HCT116 (cell line): ENCODE results near the gene CTNNAL1. TPM values are rescaled to one million over a fixed set of nuclear protein-coding genes. Genes with fewer than 3 reads are reported as not detected.

Experiments used
- ATAC-seq: fragments of 200-7000 bp; cut with Tn5 transposase; 2 replicates; pipeline ENCODE4 v1.9.1; 2020; ENCODE audit warnings: mild to moderate bottlenecking, moderate library complexity
- BruUV-seq: library from RNA; stranded (reverse); fragments of 400-500 nt; replicated peaks from 2 replicates; lab custom pipeline; 2021; lab: Mats Ljungman, UMichigan
- CTCF ChIA-PET: fragments of 300-600 bp; sonication (Branson Sonifier 250); formaldehyde crosslinking; loops from one replicate; lab custom pipeline; 2021; ENCODE audit warnings: antibody characterized with exemption; lab: Charles Lee
- POLR2A ChIA-PET: fragments of 300-600, 350-600 bp; sonication (Branson Sonifier 250); formaldehyde crosslinking; loops from one replicate; lab custom pipeline; 2021; ENCODE audit warnings: antibody characterized with exemption; lab: Charles Lee
- RAD21 ChIA-PET, 2 experiments: fragments of 300-600 bp; sonication (Branson Sonifier 250); formaldehyde crosslinking; loops; one replicate each; lab custom pipeline; 2023; ENCODE audit warnings: low total read pairs in 2 of 2; ENCODE audit not compliant: uncharacterized antibody in 2 of 2, unreplicated experiment in 2 of 2, low non-redundant PET in 1 of 2; lab: Charles Lee
- DNase-seq: peaks from one replicate; pipeline ENCODE4 v3.0.0-alpha.2; 2010; ENCODE audit warnings: low read depth, low spot score
- H2AFZ ChIP-seq: fragments of 200-600 bp; shearing (Covaris generic), sonication (generic); 2 replicates; pipeline ENCODE4 v1.6.1; 2017; ENCODE audit warnings: low read depth, mixed run types, mixed read lengths, antibody characterized with exemption, low read length; ENCODE audit not compliant: poor library complexity, severe bottlenecking
- H3K27ac ChIP-seq: 2 replicates; pipeline ENCODE4 v1.5.1; 2012; ENCODE audit warnings: low read depth, low read length
- H3K27me3 ChIP-seq: fragments of 200-600 bp; sonication (generic); 2 replicates; pipeline ENCODE4 v1.6.1; 2016; ENCODE audit warnings: mixed run types, low read length, mixed read lengths; ENCODE audit not compliant: insufficient read depth
- H3K36me3 ChIP-seq, 2 experiments: fragments of 200-500 bp in 1 of 2; fragments of 200-600 bp in 1 of 2; sonication (Bioruptor generic) in 1 of 2; sonication (generic) in 1 of 2; 2 replicates each; pipeline versions ENCODE4 v1.5.1 to v1.6.1; 2014 to 2016; ENCODE audit warnings: low read length in 2 of 2, inconsistent platforms in 1 of 2, mixed read lengths in 1 of 2, mixed run types in 1 of 2; ENCODE audit not compliant: insufficient read depth in 2 of 2, control insufficient read depth in 1 of 2
- H3K4me1 ChIP-seq, 2 experiments: fragments of 200-600 bp in 1 of 2; sonication (generic) in 1 of 2; 2 replicates each; pipeline versions ENCODE4 v1.5.1 to v1.6.1; 2012 to 2017; ENCODE audit warnings: low read length in 2 of 2, inconsistent platforms in 1 of 2, mild to moderate bottlenecking in 1 of 2, mixed read lengths in 1 of 2, mixed run types in 1 of 2, moderate library complexity in 1 of 2; ENCODE audit not compliant: insufficient read depth in 2 of 2, control insufficient read depth in 1 of 2
- H3K4me2 ChIP-seq: fragments of 200-600 bp; sonication (generic); 2 replicates; pipeline ENCODE4 v1.6.1; 2017; ENCODE audit warnings: mixed run types, low read length, mixed read lengths
- H3K4me3 ChIP-seq, 2 experiments: fragments of 200-600 bp in 1 of 2; sonication (generic) in 1 of 2; replicated peaks in 1 of 2; 2 replicates each; pipeline ENCODE4 v1.5.1; 2011 to 2016; ENCODE audit warnings: low read length in 2 of 2, control low read depth in 1 of 2, low read depth in 1 of 2, mild to moderate bottlenecking in 1 of 2, mixed read lengths in 1 of 2, mixed run types in 1 of 2
- H3K79me2 ChIP-seq: fragments of 200-600 bp; sonication (generic); 2 replicates; pipeline ENCODE4 v1.6.1; 2017; ENCODE audit warnings: mild to moderate bottlenecking, mixed run types, low read length, moderate library complexity, mixed read lengths; ENCODE audit not compliant: insufficient read depth
- H3K9ac ChIP-seq: fragments of 200-600 bp; sonication (generic); 2 replicates; pipeline ENCODE4 v1.6.1; 2016; ENCODE audit warnings: low read length, mixed read lengths
- H3K9me2 ChIP-seq: fragments of 200-600 bp; sonication (generic), shearing (Covaris generic); 2 replicates; pipeline ENCODE4 v1.6.1; 2017; ENCODE audit warnings: mixed run types, mild to moderate bottlenecking, moderate library complexity; ENCODE audit not compliant: insufficient read depth
- H3K9me3 ChIP-seq, 2 experiments: fragments of 200-500 bp in 1 of 2; fragments of 200-600 bp in 1 of 2; sonication (Bioruptor generic) in 1 of 2; sonication (generic) in 1 of 2; 2 replicates each; pipeline ENCODE4 v1.6.1; 2014 to 2017; ENCODE audit warnings: low read length in 2 of 2, mixed read lengths in 2 of 2, inconsistent platforms in 1 of 2, low read depth in 1 of 2, mild to moderate bottlenecking in 1 of 2, mixed run types in 1 of 2, moderate library complexity in 1 of 2; ENCODE audit not compliant: control insufficient read depth in 1 of 2, insufficient read depth in 1 of 2
- H4K20me1 ChIP-seq: fragments of 200-600 bp; sonication (generic), shearing (Covaris generic); 2 replicates; pipeline ENCODE4 v1.6.1; 2017; ENCODE audit warnings: mixed run types, mild to moderate bottlenecking, moderate library complexity; ENCODE audit not compliant: insufficient read depth
- CBX3 ChIP-seq: IDR thresholded peaks from 2 replicates; pipeline ENCODE4 v1.6.1; 2012; ENCODE audit warnings: low read depth
- CEBPB ChIP-seq: IDR thresholded peaks from 2 replicates; pipeline ENCODE4 v1.6.1; 2012; ENCODE audit warnings: low read depth
- EGR1 ChIP-seq: IDR thresholded peaks from 2 replicates; pipeline ENCODE4 v1.6.1; 2012; ENCODE audit warnings: low read depth
- EZH2 ChIP-seq: fragments of 200-600 bp; sonication (generic); IDR thresholded peaks from 2 replicates; pipeline ENCODE4 v1.6.1; 2017; ENCODE audit warnings: antibody characterized with exemption, mixed run types
- EZH2phosphoT487 ChIP-seq: fragments of 200-600 bp; IDR thresholded peaks from 2 replicates; pipeline ENCODE4 v1.6.1; 2018; ENCODE audit warnings: antibody characterized with exemption, borderline replicate concordance
- JUND ChIP-seq: IDR thresholded peaks from 2 replicates; pipeline ENCODE4 v1.6.1; 2012
- POLR2A ChIP-seq: IDR thresholded peaks from 2 replicates; pipeline ENCODE4 v1.7.0; 2011; ENCODE audit warnings: borderline replicate concordance; ENCODE audit not compliant: insufficient read depth, insufficient read length; ENCODE audit errors: extremely low read depth
- POLR2AphosphoS5 ChIP-seq: IDR thresholded peaks from 2 replicates; pipeline ENCODE4 v1.6.1; 2011; ENCODE audit warnings: mild to moderate bottlenecking, low read depth, low read length, moderate library complexity
- RAD21 ChIP-seq: IDR thresholded peaks from 2 replicates; pipeline ENCODE4 v1.6.1; 2012; ENCODE audit warnings: low read depth, mild to moderate bottlenecking
- SIN3A ChIP-seq: IDR thresholded peaks from 2 replicates; pipeline ENCODE4 v1.6.1; 2012; ENCODE audit warnings: low read depth
- SP1 ChIP-seq: IDR thresholded peaks from 2 replicates; pipeline ENCODE4 v1.6.1; 2012; ENCODE audit warnings: low read depth
- SRF ChIP-seq: IDR thresholded peaks from 2 replicates; pipeline ENCODE4 v1.6.1; 2012; ENCODE audit warnings: low read depth
- TCF7L2 ChIP-seq: IDR thresholded peaks from 2 replicates; pipeline ENCODE4 v1.7.0; 2011; ENCODE audit warnings: borderline replicate concordance, inconsistent platforms; ENCODE audit not compliant: insufficient read depth, insufficient read length; ENCODE audit errors: extremely low read depth
- YY1 ChIP-seq: IDR thresholded peaks from 2 replicates; pipeline ENCODE4 v1.6.1; 2011; ENCODE audit warnings: low read length, low read depth, moderate library complexity, mild to moderate bottlenecking; ENCODE audit not compliant: insufficient replicate concordance; ENCODE audit errors: extremely low read depth
- ZFX ChIP-seq: fragments of 450-650 bp; IDR thresholded peaks from 2 replicates; pipeline ENCODE4 v1.6.1; 2017
- intact Hi-C: fragments of 100-400 bp; cut with micrococcal nuclease; formaldehyde crosslinking; loops from 2 replicates; pipeline ENCODE4 v1.10.0; 2022
- total RNA-seq: library from RNA; stranded (reverse); gene quantifications from one replicate; pipeline ENCODE4 v1.2.1, GENCODE V29; 2021; ENCODE audit not compliant: unreplicated experiment
- TF ChIP-seq, protein P1 (sequence below), 3 experiments: fragments of 200-600 bp in 1 of 3; sonication (generic) in 1 of 3; IDR thresholded peaks in 2 of 3; conservative IDR thresholded peaks in 1 of 3; 2 replicates each; pipeline ENCODE4 v1.5.1; 2012 to 2017; ENCODE audit warnings: low read depth in 2 of 3, low read length in 2 of 3, antibody characterized with exemption in 1 of 3, borderline replicate concordance in 1 of 3, control low read depth in 1 of 3, mild to moderate bottlenecking in 1 of 3, mixed read lengths in 1 of 3, mixed run types in 1 of 3, moderate library complexity in 1 of 3; ENCODE audit not compliant: insufficient read depth in 1 of 3
- TF ChIP-seq, protein P2 (sequence below): IDR thresholded peaks from 2 replicates; pipeline ENCODE4 v1.6.1; 2012
- TF ChIP-seq, protein P3 (sequence below): IDR thresholded peaks from 2 replicates; pipeline ENCODE4 v1.6.1; 2011; ENCODE audit warnings: mild to moderate bottlenecking, low read length, moderate library complexity; ENCODE audit not compliant: insufficient replicate concordance; ENCODE audit errors: extremely low read depth

The CTNNAL1 gene
- total RNA-seq, 1 experiment from 2014 or later: 87.2 TPM

DNA sequence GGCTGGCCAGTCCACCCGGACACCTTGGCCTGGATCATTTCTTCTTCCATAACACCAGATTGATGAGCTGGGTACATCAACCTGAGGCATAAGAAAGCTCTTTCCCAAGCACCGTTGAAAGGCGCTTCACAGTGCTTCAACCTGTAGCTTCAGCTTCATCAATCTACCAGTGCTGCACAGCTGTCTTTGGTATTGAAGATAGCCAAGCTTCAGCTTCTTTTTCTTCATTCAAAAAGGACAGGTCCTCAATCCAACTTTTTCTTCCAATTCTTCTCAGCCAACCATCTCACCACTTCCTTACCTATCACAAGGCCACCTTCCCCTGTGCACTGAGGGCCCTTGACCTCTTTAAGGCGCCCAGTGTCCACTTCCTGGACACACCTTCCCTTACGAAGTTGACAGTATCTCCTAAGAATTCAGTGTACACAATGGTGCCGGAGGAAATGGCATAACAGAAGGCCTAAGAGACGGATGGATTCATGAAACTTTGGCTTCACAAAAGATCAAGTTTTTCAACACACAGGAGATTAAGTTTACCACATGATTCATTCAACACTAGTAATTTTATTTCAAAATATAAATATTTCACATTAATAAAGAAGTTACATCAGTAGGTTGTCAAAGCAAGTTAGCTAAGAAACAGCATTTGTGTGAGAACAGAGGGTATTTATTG is 1.4 kb upstream of the CTNNAL1 start:
- TF ChIP-seq TCF7L2: no peak
- TF ChIP-seq, protein P1, sequence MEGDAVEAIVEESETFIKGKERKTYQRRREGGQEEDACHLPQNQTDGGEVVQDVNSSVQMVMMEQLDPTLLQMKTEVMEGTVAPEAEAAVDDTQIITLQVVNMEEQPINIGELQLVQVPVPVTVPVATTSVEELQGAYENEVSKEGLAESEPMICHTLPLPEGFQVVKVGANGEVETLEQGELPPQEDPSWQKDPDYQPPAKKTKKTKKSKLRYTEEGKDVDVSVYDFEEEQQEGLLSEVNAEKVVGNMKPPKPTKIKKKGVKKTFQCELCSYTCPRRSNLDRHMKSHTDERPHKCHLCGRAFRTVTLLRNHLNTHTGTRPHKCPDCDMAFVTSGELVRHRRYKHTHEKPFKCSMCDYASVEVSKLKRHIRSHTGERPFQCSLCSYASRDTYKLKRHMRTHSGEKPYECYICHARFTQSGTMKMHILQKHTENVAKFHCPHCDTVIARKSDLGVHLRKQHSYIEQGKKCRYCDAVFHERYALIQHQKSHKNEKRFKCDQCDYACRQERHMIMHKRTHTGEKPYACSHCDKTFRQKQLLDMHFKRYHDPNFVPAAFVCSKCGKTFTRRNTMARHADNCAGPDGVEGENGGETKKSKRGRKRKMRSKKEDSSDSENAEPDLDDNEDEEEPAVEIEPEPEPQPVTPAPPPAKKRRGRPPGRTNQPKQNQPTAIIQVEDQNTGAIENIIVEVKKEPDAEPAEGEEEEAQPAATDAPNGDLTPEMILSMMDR (IDR thresholded peaks at IDR 0.05 in 2 of 3, conservative IDR thresholded peaks at IDR 0.05 in 1 of 3; ENCODE audit: borderline replicate concordance in 1 of 3, insufficient read depth in 1 of 3, low read depth in 2 of 3, low read length in 2 of 3): no peak
- TF ChIP-seq YY1: no peak
- TF ChIP-seq CEBPB: no peak
- no peak for TF ChIP-seq EGR1
- no peak for TF ChIP-seq SP1
- TF ChIP-seq POLR2AphosphoS5: no peak
- TF ChIP-seq CBX3: no peak
- TF ChIP-seq RAD21: no peak
- TF ChIP-seq, protein P2, sequence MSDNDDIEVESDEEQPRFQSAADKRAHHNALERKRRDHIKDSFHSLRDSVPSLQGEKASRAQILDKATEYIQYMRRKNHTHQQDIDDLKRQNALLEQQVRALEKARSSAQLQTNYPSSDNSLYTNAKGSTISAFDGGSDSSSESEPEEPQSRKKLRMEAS: no peak
- TF ChIP-seq EZH2phosphoT487: no peak
- TF ChIP-seq JUND: no peak
- no peak for TF ChIP-seq SRF
- no peak for TF ChIP-seq EZH2
- TF ChIP-seq SIN3A: no peak
- no peak for TF ChIP-seq POLR2A
- TF ChIP-seq, protein P3, sequence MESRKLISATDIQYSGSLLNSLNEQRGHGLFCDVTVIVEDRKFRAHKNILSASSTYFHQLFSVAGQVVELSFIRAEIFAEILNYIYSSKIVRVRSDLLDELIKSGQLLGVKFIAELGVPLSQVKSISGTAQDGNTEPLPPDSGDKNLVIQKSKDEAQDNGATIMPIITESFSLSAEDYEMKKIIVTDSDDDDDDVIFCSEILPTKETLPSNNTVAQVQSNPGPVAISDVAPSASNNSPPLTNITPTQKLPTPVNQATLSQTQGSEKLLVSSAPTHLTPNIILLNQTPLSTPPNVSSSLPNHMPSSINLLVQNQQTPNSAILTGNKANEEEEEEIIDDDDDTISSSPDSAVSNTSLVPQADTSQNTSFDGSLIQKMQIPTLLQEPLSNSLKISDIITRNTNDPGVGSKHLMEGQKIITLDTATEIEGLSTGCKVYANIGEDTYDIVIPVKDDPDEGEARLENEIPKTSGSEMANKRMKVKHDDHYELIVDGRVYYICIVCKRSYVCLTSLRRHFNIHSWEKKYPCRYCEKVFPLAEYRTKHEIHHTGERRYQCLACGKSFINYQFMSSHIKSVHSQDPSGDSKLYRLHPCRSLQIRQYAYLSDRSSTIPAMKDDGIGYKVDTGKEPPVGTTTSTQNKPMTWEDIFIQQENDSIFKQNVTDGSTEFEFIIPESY: no peak
- no peak for TF ChIP-seq ZFX
- H3K4me3 ChIP-seq: no peak overlapping the region
- ChIA-PET CTCF (no interaction called here), POLR2A (no interaction called here), RAD21 (no interaction called here)
- H3K9ac ChIP-seq: no peak overlapping the region
- H4K20me1 ChIP-seq: peaks cover 4% of the 10 kb centered on the region; the same call in 1 of the 2 replicates
- no peak for ATAC-seq
- no peaks in the 10 kb centered on the region for H3K9me2 ChIP-seq
- peaks cover 2 to 6% of the 10 kb centered on the region in 2 experiments; a peak in 1 of 4 replicates for H3K36me3 ChIP-seq
- intact Hi-C loops: loop anchor here (5.0 kb wide), 1 partner anchor 93 kb away; no protein-coding TSS in a partner anchor
- H3K79me2 ChIP-seq: peaks cover 34% of the 10 kb centered on the region
- no peak overlapping the region for H2AFZ ChIP-seq
- peaks cover 31 to 40% of the 10 kb centered on the region in 2 experiments for H3K4me1 ChIP-seq
- no peaks in the 10 kb centered on the region for H3K27me3 ChIP-seq
- H3K27ac ChIP-seq: no peak overlapping the region
- H3K4me2 ChIP-seq: no peak overlapping the region
- DNase-seq: no peak
- no TSS peak for BruUV-seq
- no peaks in the 10 kb centered on the region for H3K9me3 ChIP-seq
